ENCODE data around the gene MBD4. TPM values are rescaled to one million over a fixed set of nuclear protein-coding genes. Genes with fewer than 3 reads are reported as not detected.

MBD4 gene
- total and polyA plus RNA-seq, 2 of the 4 experiments (the other 2 are of a cell fraction): 13.8 to 15.0 TPM

DNA sequence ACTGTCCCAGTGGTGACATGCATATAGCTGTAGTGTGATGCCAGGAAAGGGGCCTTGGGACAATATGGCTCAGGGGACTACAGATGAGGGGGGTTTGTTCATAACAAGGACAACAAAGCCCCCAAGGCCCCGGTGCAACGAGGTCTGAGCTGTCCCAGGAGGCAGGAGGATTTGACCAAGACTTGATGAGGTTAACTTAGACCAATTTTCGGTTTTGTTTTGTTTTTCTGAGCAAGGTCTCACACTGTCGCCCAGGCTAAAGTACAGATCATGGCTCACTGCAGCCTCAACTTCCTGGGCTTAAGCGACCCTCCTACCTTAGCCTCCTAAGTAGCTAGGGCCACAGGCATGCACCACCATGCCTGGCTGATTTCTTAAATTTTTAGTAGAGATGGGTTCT, 35.1 kb downstream of the MBD4 start:
- no peak overlapping the region for H4K91ac ChIP-seq (ENCODE audit: insufficient read depth, low read depth, low read length)
- no peak overlapping the region for H3K14ac ChIP-seq (replicated peaks; ENCODE audit: low read depth, low read length)
- dilution Hi-C loops (cut with HindIII; ENCODE audit: low sequenced_read_pairs, unreplicated experiment) (no loop called here), in situ Hi-C loops (cut with MboI; ENCODE audit: low sequenced_read_pairs) (no loop called here), intact Hi-C loops (cut with micrococcal nuclease) (no loop called here)
- ChIA-PET CTCF (no interaction called here), POLR2A (ENCODE audit: unreplicated experiment) (no interaction called here)
- H3K9ac ChIP-seq (ENCODE audit: low read depth, low read length): no peak overlapping the region
- DNase-seq: no peak
- no peaks in the 10 kb centered on the region for H3K9me1 ChIP-seq (ENCODE audit: insufficient read depth, low read length)
- H3K9me3 ChIP-seq (ENCODE audit: control insufficient read depth, insufficient read depth, low read length): no peaks in the 10 kb centered on the region
- H2BK15ac ChIP-seq (ENCODE audit: low read depth, low read length): no peak overlapping the region
- peaks cover 2% of the 10 kb centered on the region; the same call in 1 of the 2 replicates for H3K4me1 ChIP-seq (ENCODE audit: control insufficient read depth, insufficient read depth, low read length)
- H4K5ac ChIP-seq (ENCODE audit: low read depth, low read length): no peak overlapping the region
- H3K4me2 ChIP-seq (ENCODE audit: low read depth, low read length): no peak overlapping the region
- no peak overlapping the region for H4K8ac ChIP-seq (ENCODE audit: low read depth in 2 of 2, low read length in 2 of 2)
- ATAC-seq (ENCODE audit: low read depth): no peak
- H3K23ac ChIP-seq (ENCODE audit: low read depth, low read length): no peak overlapping the region; the same call in 1 of the 2 replicates
- 57% methylated on average over 4 of the region's 5 CpGs; no CpG with 5 or more reads in 1 of the 2 experiments for WGBS, 2 experiments (ENCODE audit: extremely low coverage in 2 of 2, insufficient read length in 1 of 2)
- TF ChIP-seq RCOR1 (IDR thresholded peaks at IDR 0.05; ENCODE audit: insufficient replicate concordance, low read length): no peak
- no peak for TF ChIP-seq FOS (IDR thresholded peaks at IDR 0.05; ENCODE audit: low read depth, low read length)
- no peak for TF ChIP-seq RAD21 (IDR thresholded peaks at IDR 0.05; ENCODE audit: low read length)
- TF ChIP-seq MAFK (IDR thresholded peaks at IDR 0.05; ENCODE audit: low read depth, low read length): no peak
- no peak for TF ChIP-seq RFX5 (IDR thresholded peaks at IDR 0.05; ENCODE audit: low read depth, low read length)
- no peak for TF ChIP-seq CHD1 (IDR thresholded peaks at IDR 0.05; ENCODE audit: low read depth, low read length)
- TF ChIP-seq POLR2A (IDR thresholded peaks at IDR 0.05; ENCODE audit: low read depth, low read length): no peak
- TF ChIP-seq, protein P1, sequence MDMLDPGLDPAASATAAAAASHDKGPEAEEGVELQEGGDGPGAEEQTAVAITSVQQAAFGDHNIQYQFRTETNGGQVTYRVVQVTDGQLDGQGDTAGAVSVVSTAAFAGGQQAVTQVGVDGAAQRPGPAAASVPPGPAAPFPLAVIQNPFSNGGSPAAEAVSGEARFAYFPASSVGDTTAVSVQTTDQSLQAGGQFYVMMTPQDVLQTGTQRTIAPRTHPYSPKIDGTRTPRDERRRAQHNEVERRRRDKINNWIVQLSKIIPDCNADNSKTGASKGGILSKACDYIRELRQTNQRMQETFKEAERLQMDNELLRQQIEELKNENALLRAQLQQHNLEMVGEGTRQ (IDR thresholded peaks at IDR 0.05; ENCODE audit: low read depth, low read length): no peak
- TF ChIP-seq SMC3 (IDR thresholded peaks at IDR 0.05; ENCODE audit: low read depth, low read length): no peak
- no peak for TF ChIP-seq MXI1 (IDR thresholded peaks at IDR 0.05; ENCODE audit: borderline replicate concordance, low read depth, low read length)
- no peak for TF ChIP-seq CEBPB (IDR thresholded peaks at IDR 0.05; ENCODE audit: low read depth, low read length)
- no peak for TF ChIP-seq NFE2L2 (IDR thresholded peaks at IDR 0.05; ENCODE audit: low read depth, low read length)
- TF ChIP-seq, protein P2, sequence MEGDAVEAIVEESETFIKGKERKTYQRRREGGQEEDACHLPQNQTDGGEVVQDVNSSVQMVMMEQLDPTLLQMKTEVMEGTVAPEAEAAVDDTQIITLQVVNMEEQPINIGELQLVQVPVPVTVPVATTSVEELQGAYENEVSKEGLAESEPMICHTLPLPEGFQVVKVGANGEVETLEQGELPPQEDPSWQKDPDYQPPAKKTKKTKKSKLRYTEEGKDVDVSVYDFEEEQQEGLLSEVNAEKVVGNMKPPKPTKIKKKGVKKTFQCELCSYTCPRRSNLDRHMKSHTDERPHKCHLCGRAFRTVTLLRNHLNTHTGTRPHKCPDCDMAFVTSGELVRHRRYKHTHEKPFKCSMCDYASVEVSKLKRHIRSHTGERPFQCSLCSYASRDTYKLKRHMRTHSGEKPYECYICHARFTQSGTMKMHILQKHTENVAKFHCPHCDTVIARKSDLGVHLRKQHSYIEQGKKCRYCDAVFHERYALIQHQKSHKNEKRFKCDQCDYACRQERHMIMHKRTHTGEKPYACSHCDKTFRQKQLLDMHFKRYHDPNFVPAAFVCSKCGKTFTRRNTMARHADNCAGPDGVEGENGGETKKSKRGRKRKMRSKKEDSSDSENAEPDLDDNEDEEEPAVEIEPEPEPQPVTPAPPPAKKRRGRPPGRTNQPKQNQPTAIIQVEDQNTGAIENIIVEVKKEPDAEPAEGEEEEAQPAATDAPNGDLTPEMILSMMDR (conservative IDR thresholded peaks at IDR 0.05; ENCODE audit: low read depth, low read length): no peak
- TF ChIP-seq MAZ (IDR thresholded peaks at IDR 0.05; ENCODE audit: borderline replicate concordance, low read depth, low read length): no peak
- TF ChIP-seq BHLHE40 (IDR thresholded peaks at IDR 0.05; ENCODE audit: low read depth, low read length): no peak
- TF ChIP-seq, protein P3, sequence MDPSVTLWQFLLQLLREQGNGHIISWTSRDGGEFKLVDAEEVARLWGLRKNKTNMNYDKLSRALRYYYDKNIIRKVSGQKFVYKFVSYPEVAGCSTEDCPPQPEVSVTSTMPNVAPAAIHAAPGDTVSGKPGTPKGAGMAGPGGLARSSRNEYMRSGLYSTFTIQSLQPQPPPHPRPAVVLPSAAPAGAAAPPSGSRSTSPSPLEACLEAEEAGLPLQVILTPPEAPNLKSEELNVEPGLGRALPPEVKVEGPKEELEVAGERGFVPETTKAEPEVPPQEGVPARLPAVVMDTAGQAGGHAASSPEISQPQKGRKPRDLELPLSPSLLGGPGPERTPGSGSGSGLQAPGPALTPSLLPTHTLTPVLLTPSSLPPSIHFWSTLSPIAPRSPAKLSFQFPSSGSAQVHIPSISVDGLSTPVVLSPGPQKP (IDR thresholded peaks at IDR 0.05; ENCODE audit: borderline replicate concordance, low read depth, low read length): no peak
- no peak overlapping the region for H3K4ac ChIP-seq (ENCODE audit: low read depth, low read length)
- no peak overlapping the region for H2AFZ ChIP-seq (replicated peaks; ENCODE audit: low read length, poor library complexity)
- H3K56ac ChIP-seq (ENCODE audit: extremely low read depth, insufficient read depth, low read length): no peak overlapping the region
- H3K27me3 ChIP-seq (ENCODE audit: control insufficient read depth, insufficient read depth, low read length): no peaks in the 10 kb centered on the region
- H2AK9ac ChIP-seq (replicated peaks; ENCODE audit: low read depth, low read length, poor library complexity): no peak overlapping the region
- no peak overlapping the region for H2BK20ac ChIP-seq (ENCODE audit: low read depth, low read length)
- H4K20me1 ChIP-seq (ENCODE audit: insufficient read depth, low read length): no peaks in the 10 kb centered on the region
- H3K18ac ChIP-seq (ENCODE audit: low read depth, low read length): no peak overlapping the region
- H3K79me1 ChIP-seq (ENCODE audit: low read depth in 1 of 2, low read length in 2 of 2): no peaks in the 10 kb centered on the region
- H3K36me3 ChIP-seq (ENCODE audit: control insufficient read depth, insufficient read depth, low read length): no peaks in the 10 kb centered on the region
- no peak overlapping the region for H2BK5ac ChIP-seq (ENCODE audit: low read depth, low read length, poor library complexity, severe bottlenecking)
- no peak overlapping the region; the same call in 1 of the 2 replicates for H2AK5ac ChIP-seq (ENCODE audit: low read depth, low read length)
- H2BK120ac ChIP-seq (ENCODE audit: low read depth, low read length): no peak overlapping the region
- BruUV-seq (replicated peaks): no TSS peak
- no peak overlapping the region for H3K27ac ChIP-seq (ENCODE audit: insufficient read depth, low read length)
- H3K4me3 ChIP-seq (ENCODE audit: insufficient read depth, low read depth, low read length): no peak overlapping the region

Measured in IMR-90 (cell line).